Heart left ventricle (tissue), 16 donors: Measurements from ENCODE around the gene ASIC2. TPM values are rescaled to one million over a fixed set of nuclear protein-coding genes. Genes with fewer than 3 reads are reported as not detected.
A peak's percentile ranks its signal among the peaks of the same experiment; 100 is the strongest.

ENCODE experiments used
- ATAC-seq, 4 donors: fragments of 200-7000 bp; cut with Tn5 transposase; one replicate each; pipeline ENCODE4 v1.9.1; 2020 to 2022; ENCODE audit warnings: moderate library complexity in 4 of 4, mild to moderate bottlenecking in 3 of 4, moderate number of reproducible peaks in 1 of 4
- DNase-seq, 5 donors: peaks; one replicate each; pipeline ENCODE4 v3.0.0-alpha.2; 2020
- H3K27ac ChIP-seq, 12 donors: fragments of 200-600 bp; sonication (generic) in 4 of 12; one replicate each; pipeline versions ENCODE4 v1.5.0 to v1.8.0; 2016 to 2022; ENCODE audit warnings: mild to moderate bottlenecking in 2 of 12
- H3K27me3 ChIP-seq, 9 donors: fragments of 200-600 bp; sonication (generic) in 2 of 9; one replicate each; pipeline versions ENCODE4 v1.5.1 to v1.8.0; 2016 to 2022; ENCODE audit warnings: mild to moderate bottlenecking in 3 of 9
- H3K36me3 ChIP-seq, 9 donors: fragments of 200-600 bp; sonication (generic) in 2 of 9; one replicate each; pipeline versions ENCODE4 v1.5.0 to v1.8.0; 2018 to 2022; ENCODE audit warnings: mild to moderate bottlenecking in 2 of 9
- H3K4me1 ChIP-seq, 12 donors: fragments of 200-600 bp; sonication (generic) in 4 of 12; one replicate each; pipeline versions ENCODE4 v1.5.0 to v1.8.0; 2016 to 2022; ENCODE audit warnings: mild to moderate bottlenecking in 3 of 12
- H3K4me3 ChIP-seq, 12 donors: fragments of 200-600 bp; sonication (generic) in 4 of 12; one replicate each; pipeline versions ENCODE4 v1.5.0 to v1.8.0; 2017 to 2022; ENCODE audit warnings: mild to moderate bottlenecking in 9 of 12, moderate library complexity in 4 of 12
- H3K9me3 ChIP-seq, 12 donors: fragments of 200-600 bp; sonication (generic) in 4 of 12; one replicate each; pipeline versions ENCODE4 v1.5.0 to v1.8.0; 2016 to 2022; ENCODE audit warnings: mild to moderate bottlenecking in 1 of 12
- CTCF ChIP-seq, 12 donors: fragments of 200-600 bp; sonication (generic) in 4 of 12; IDR thresholded peaks; one replicate each; pipeline versions ENCODE4 v1.5.0 to v1.8.0; 2018 to 2022; ENCODE audit warnings: antibody characterized with exemption in 12 of 12, mild to moderate bottlenecking in 5 of 12
- POLR2A ChIP-seq, 2 donors: fragments of 450-650 bp; IDR thresholded peaks; one replicate each; pipeline ENCODE4 v1.6.1; 2017; ENCODE audit warnings: antibody characterized with exemption in 2 of 2, mild to moderate bottlenecking in 2 of 2, moderate library complexity in 2 of 2
- WGBS, 4 donors: extraction: QIAGEN DNeasy Blood & Tissue Kit in 2 of 4; methylation state at CpG; one replicate each; pipeline versions ENCODE4 v1.1.5 to v1.1.7; 2013 to 2018; 5-methylcytosine and 5-hydroxymethylcytosine counted together
- intact Hi-C, 10 donors: fragments of 100-400 bp; cut with DNase I; formaldehyde crosslinking; loops; one replicate each; pipeline versions ENCODE4 v1.11.1 to v1.14.2; 2022
- polyA plus RNA-seq, 2 donors: library from polyadenylated mRNA; stranded (reverse); fragments of 200-250 nt; gene quantifications; one replicate each; pipeline ENCODE4 v1.2.3, GENCODE V29; 2013
- total RNA-seq, 9 donors: library from RNA; depleted of rRNA in 2 of 9; stranded (reverse); fragments of >200 nt in 2 of 9; fragmentation: NEBNext Ultra II Directional in 3 of 9; extraction: Animal tissue kit (Norgen Biotek cat#: 25700) in 3 of 9; gene quantifications; one replicate each; pipeline versions ENCODE4 v1.1.0 to v1.2.4, GENCODE V29; 2016 to 2023
- donor health status: ischemic (EF 13 %, LVEDD 7.1; RV severe dilation, severe dysfunction).
- donor health status: healthy with polysubstance abuse.
- donor health status: DM: no; HTN: yes; CAD: no.
- donor health status: DM: no; HTN: no; CAD: no.
- donor health status: ischemic (EF 25% LVEDD 6.9; RV normal size, moderate dysfunction).
- donor health status: ischemic (EF 25% LVEDD 5.7; RV mildly dilated, moderate dysfunction).
- donor health status: healthy.
- donor health status: DM: yes; HTN: yes; CAD: no.
- donor health status: ischemic (EF 35%, LVEDD 5.7; RV mildly dilated, moderate dysfunction).
- donor health status: nonischemic (EF 11% LVEDD 7.7; RV severe dilation, severe dysfunction).
- donor health status: DM: yes; HTN: yes; CAD: no.
- donor health status: PGD.
- donor health status: ischemic (EF 29% LVEDD 5.4; RV normal size, mild dysfunction).
- donor health status: nonischemic (EF 23%, LVEDD 6.1; RV moderate dilation, normal function).

The ASIC2 gene
- total and polyA plus RNA-seq, 11 donors = 1.1 TPM; not detected in 10

DNA sequence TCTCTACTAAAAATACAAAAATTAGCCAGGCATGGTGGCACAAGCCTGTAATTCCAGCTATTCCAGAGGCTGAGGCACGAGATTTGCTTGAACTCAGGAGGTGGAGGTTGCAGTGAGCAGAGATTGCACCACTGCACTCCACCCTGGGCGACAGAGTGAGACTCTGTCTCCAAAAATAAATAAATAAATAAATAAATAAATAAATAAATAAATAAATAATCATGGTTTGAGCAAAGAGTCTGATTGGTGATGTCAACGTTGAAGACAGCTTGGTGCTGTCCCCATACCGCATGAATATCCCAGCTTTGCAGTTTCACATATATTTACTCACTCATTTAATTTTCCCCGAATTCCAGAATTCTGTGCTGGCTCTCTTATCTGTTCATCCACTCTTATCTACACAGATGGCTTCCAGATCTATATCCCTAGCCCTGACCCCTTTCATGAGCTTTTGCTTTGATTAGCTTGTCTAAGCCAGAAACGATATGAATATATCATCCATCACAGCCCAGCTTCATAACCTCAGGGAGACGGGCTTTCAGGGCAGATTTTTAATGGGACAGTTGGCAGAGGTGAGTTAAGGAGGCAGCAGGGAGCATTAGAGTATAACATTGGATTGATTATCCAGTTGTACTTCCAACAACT, 210.4 kb downstream of the ASIC2 start:
- no peak overlapping the region for H3K27ac ChIP-seq
- WGBS, 4 donors = 79 to 81% (median 79%) methylated on average over 7 of the region's 7 CpGs
- H3K4me1 ChIP-seq = no peaks in the 10 kb centered on the region
- H3K36me3 ChIP-seq = no peaks in the 10 kb centered on the region
- DNase-seq (no peak), ATAC-seq (no peak)
- no peak overlapping the region for H3K4me3 ChIP-seq
- H3K27me3 ChIP-seq = peaks cover 0 to 38% (median 8%) of the 10 kb centered on the region in 9 donors
- no peaks in the 10 kb centered on the region for H3K9me3 ChIP-seq
- no peak for TF ChIP-seq CTCF (IDR thresholded peaks at IDR 0.05)
- intact Hi-C loops = no loop called here

DNA sequence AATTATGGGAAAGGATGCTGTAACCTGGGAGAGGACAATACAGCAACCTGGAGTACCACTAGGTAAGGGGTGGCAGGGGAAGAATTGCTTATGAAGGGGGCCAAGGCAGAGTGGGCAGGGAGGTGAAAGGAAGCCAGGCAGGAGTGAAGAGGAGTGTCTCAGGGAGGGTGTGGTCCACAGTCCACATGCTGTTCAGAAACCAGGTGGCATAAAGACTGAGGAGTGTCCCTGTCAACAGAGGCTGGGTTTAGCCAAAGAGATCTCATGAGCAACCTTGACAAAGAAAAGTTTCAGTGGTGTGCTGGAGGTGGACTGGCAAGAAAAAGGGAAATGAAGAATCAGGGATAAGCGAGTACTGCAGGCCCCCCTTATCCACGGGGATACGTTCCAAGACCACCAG, 213.0 kb downstream of the ASIC2 start:
- Histone ChIP-seq H3K36me3 (no peaks in the 10 kb centered on the region), H3K27ac (no peak overlapping the region), H3K9me3 (no peaks in the 10 kb centered on the region), H3K4me1 (peaks cover 0 to 6% (median 0%) of the 10 kb centered on the region in 12 donors), H3K4me3 (no peak overlapping the region), H3K27me3 (peaks cover 0 to 37% (median 8%) of the 10 kb centered on the region in 9 donors)
- 64 to 73% (median 70%) methylated on average over 3 of the region's 3 CpGs for WGBS, 4 donors
- DNase-seq (no peak), ATAC-seq (no peak)
- TF ChIP-seq POLR2A (IDR thresholded peaks at IDR 0.05) (no peak), CTCF (IDR thresholded peaks at IDR 0.05) (no peak)
- intact Hi-C loops = no loop called here

DNA sequence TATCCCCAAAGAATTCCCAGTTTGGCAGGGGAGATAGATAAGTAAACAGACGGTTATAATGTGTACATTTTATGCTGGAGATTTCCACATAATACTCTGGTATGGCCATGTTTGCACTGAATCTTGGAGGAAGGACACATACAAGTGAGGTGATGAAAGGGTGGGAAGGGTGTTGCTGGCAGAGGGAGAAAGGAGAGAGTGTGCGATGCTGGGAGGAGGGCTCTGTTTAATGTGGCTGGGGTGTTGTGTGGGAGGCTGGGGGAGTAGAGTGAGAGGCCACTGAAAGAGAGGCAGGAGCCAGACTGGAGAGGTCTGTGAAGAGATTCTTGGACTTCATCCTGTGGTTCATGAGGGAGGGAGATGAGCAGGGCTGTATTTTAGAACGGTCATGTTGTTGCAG, 213.9 kb downstream of the ASIC2 start:
- Histone ChIP-seq H3K36me3 (no peaks in the 10 kb centered on the region), H3K4me1 (peaks cover 0 to 6% (median 0%) of the 10 kb centered on the region in 12 donors), H3K9me3 (no peaks in the 10 kb centered on the region), H3K27me3 (peaks cover 0 to 39% (median 8%) of the 10 kb centered on the region in 9 donors), H3K27ac (no peak overlapping the region), H3K4me3 (no peak overlapping the region)
- 63 to 68% (median 65%) methylated on average over 3 of the region's 3 CpGs for WGBS, 4 donors
- no peak for ATAC-seq
- no peak for DNase-seq
- no peak for TF ChIP-seq CTCF (IDR thresholded peaks at IDR 0.05)
- no peak for TF ChIP-seq POLR2A (IDR thresholded peaks at IDR 0.05)
- intact Hi-C loops = no loop called here

- 14 to 37% (median 24%) methylated on average over 1 of the region's 1 CpG for WGBS, 4 donors
Measured at GRCh38 chr17:33076979-33077378, 216.1 kb downstream of the ASIC2 start.

More at GRCh38 chr17:33076979-33077378, 216.1 kb downstream of the ASIC2 start:
- TF ChIP-seq CTCF (IDR thresholded peaks at IDR 0.05) (no peak), POLR2A (IDR thresholded peaks at IDR 0.05) (no peak)
- H3K27ac ChIP-seq = no peak overlapping the region
- DNase-seq (no peak), ATAC-seq (peak in 1 of 4 donors; percentile 66)
- no peaks in the 10 kb centered on the region for H3K9me3 ChIP-seq
- intact Hi-C loops = no loop called here
- H3K36me3 ChIP-seq = no peaks in the 10 kb centered on the region
- no peak overlapping the region for H3K4me3 ChIP-seq
- peaks cover 0 to 29% (median 4%) of the 10 kb centered on the region in 9 donors for H3K27me3 ChIP-seq
- peaks cover 0 to 6% (median 0%) of the 10 kb centered on the region in 12 donors for H3K4me1 ChIP-seq
